ENCODE results near the gene FAM89A. TPM values are rescaled to one million over a fixed set of nuclear protein-coding genes. Genes with fewer than 3 reads are reported as not detected.

FAM89A gene
- total and polyA plus RNA-seq, 9 of the 15 experiments (the other 6 are each of a cell fraction or from before 2014, with no cell fraction given) = 8.7 to 66.2 (median 43.3) TPM

DNA sequence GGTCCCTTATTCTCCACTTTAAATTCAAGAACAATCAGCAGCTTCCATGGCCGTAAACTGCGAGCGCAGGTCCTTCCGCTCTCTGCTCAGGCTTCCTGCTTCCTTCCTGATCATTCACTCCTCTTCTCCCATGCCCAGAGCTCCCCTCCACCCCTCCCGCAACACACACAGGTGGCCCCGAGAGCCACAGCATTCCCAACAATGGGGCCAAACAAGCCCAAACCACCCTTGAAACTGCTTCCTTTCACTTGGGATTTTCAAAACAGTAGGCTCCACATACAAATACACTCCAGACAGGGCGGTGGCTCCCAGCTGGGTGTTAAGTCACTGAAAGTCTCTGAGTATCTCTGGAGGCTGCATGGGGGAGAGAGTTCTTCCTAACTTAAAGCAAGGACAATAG, 11.4 kb downstream of the FAM89A start:
- DNase-seq (ENCODE audit: extremely low read depth in 1 of 4, low spot score in 3 of 4) (no peak), ATAC-seq (no peak), FAIRE-seq (no peak)
- Histone ChIP-seq H3K9me3 (replicated peaks; ENCODE audit: control insufficient read depth, insufficient read depth, low read depth, low read length) (no peaks in the 10 kb centered on the region), H3K79me2 (ENCODE audit: control insufficient read depth, insufficient read depth, low read length) (peaks cover 56% of the 10 kb centered on the region), H4K20me1 (replicated peaks; ENCODE audit: control insufficient read depth, insufficient read depth, low read length) (peaks cover 23% of the 10 kb centered on the region; the same call in 1 of the 2 replicates), H3K4me1 (replicated peaks in 1 of 2; ENCODE audit: control insufficient read depth in 2 of 2, insufficient read depth in 2 of 2, low read length in 2 of 2) (peaks cover 3 to 8% of the 10 kb centered on the region in 2 experiments), H3K9ac (ENCODE audit: insufficient read depth in 1 of 2, low read depth in 2 of 2, low read length in 2 of 2) (no peak overlapping the region), H3K27ac (ENCODE audit: extremely low read depth, low read depth, low read length) (no peak overlapping the region), H3K36me3 (ENCODE audit: control insufficient read depth, insufficient read depth, low read length) (peaks cover 37% of the 10 kb centered on the region; the same call in 1 of the 3 replicates), H3K4me3 (no peak overlapping the region), H3K9me1 (ENCODE audit: control insufficient read depth, insufficient read depth, low read length) (no peaks in the 10 kb centered on the region), H3K27me3 (ENCODE audit: control insufficient read depth in 2 of 2, insufficient read depth in 2 of 2, low read length in 2 of 2) (no peaks in the 10 kb centered on the region), H2AFZ (ENCODE audit: low read depth, low read length) (no peak overlapping the region), H3K4me2 (ENCODE audit: insufficient read depth, low read length) (no peak overlapping the region)
- intact Hi-C loops (cut with micrococcal nuclease) (no loop called here), in situ Hi-C loops (cut with MboI) (no loop called here)
- 97% methylated on average over 7 of the region's 7 CpGs for WGBS (ENCODE audit: insufficient coverage, low coverage, missing lambda C conversion rate)
- TF ChIP-seq ZNF76 (CRISPR knock-in tag; IDR thresholded peaks at IDR 0.05; ENCODE audit: borderline replicate concordance) (no peak), POLR2B (IDR thresholded peaks at IDR 0.05; ENCODE audit: low read depth, partially characterized antibody) (peak; percentile 26)
- POLR2A ChIA-PET = interaction anchor here (0.6 to 2.0 kb wide), 2 partner anchors 10 to 56 kb away, joined by 3 to 9 read pairs; no protein-coding TSS in a partner anchor
- CTCF ChIA-PET (ENCODE audit: low intra/inter-chr PET ratio) = no interaction called here
- no TSS peak for BruUV-seq (replicated peaks)

DNA sequence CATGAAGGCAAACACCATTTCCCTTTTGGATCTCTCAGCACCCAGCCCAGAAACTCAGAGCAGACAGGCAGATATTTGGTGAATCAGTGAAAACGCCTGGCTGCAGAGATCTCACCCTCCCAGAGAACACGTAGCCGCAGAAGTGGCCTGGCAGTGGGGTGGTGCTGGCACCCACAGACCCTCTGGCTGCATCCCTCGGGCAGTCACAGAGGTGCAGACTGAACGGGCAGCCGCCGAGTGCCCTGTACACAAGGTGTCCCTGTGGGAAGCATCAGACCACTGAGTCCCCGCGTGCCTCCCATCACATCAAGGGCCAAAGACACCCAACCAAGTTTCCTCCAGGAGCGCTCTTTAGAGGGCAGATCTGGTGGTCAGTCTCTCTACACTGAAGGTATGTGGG, 12.1 kb downstream of the FAM89A start:
- ChIA-PET CTCF (ENCODE audit: low intra/inter-chr PET ratio) (no interaction called here), POLR2A (interaction anchor here (0.6 to 2.0 kb wide), 3 partner anchors 10 to 261 kb away, joined by 3 to 9 read pairs (median 3); no protein-coding TSS in a partner anchor)
- intact Hi-C loops (cut with micrococcal nuclease) = no loop called here
- Histone ChIP-seq H3K79me2 (ENCODE audit: control insufficient read depth, insufficient read depth, low read length) (peaks cover 49% of the 10 kb centered on the region), H2AFZ (ENCODE audit: low read depth, low read length) (no peak overlapping the region), H3K27me3 (ENCODE audit: control insufficient read depth in 2 of 2, insufficient read depth in 2 of 2, low read length in 2 of 2) (no peaks in the 10 kb centered on the region), H3K9me3 (replicated peaks; ENCODE audit: control insufficient read depth, insufficient read depth, low read depth, low read length) (no peaks in the 10 kb centered on the region), H3K36me3 (ENCODE audit: control insufficient read depth, insufficient read depth, low read length) (peaks cover 31% of the 10 kb centered on the region; the same call in 1 of the 3 replicates), H3K27ac (ENCODE audit: extremely low read depth, low read depth, low read length) (no peak overlapping the region), H3K9ac (ENCODE audit: insufficient read depth in 1 of 2, low read depth in 2 of 2, low read length in 2 of 2) (peak overlapping the region in 1 of 2 experiments; percentile 19; a peak in 1 of 4 replicates), H3K4me3 (no peak overlapping the region), H3K4me2 (ENCODE audit: insufficient read depth, low read length) (no peak overlapping the region), H3K4me1 (replicated peaks in 1 of 2; ENCODE audit: control insufficient read depth in 2 of 2, insufficient read depth in 2 of 2, low read length in 2 of 2) (peaks cover 3 to 6% of the 10 kb centered on the region in 2 experiments), H3K9me1 (ENCODE audit: control insufficient read depth, insufficient read depth, low read length) (no peaks in the 10 kb centered on the region), H4K20me1 (replicated peaks; ENCODE audit: control insufficient read depth, insufficient read depth, low read length) (peaks cover 18% of the 10 kb centered on the region; the same call in 1 of the 2 replicates)
- DNase-seq (ENCODE audit: extremely low read depth in 1 of 4, low spot score in 3 of 4) (no peak), ATAC-seq (no peak), FAIRE-seq (no peak)
- WGBS (ENCODE audit: insufficient coverage, low coverage, missing lambda C conversion rate) = 81% methylated on average over 10 of the region's 10 CpGs
- in situ Hi-C loops (cut with MboI) = no loop called here
- BruUV-seq (replicated peaks) = no TSS peak
- TF ChIP-seq COPS2 (conservative IDR thresholded peaks at IDR 0.05) = no peak
- TF ChIP-seq YY1 (IDR thresholded peaks at IDR 0.05; ENCODE audit: borderline replicate concordance in 1 of 3, control insufficient read depth in 1 of 3, extremely low read depth in 1 of 3, insufficient read depth in 3 of 3, insufficient read length in 1 of 3, insufficient replicate concordance in 2 of 3, low read depth in 1 of 3, low read length in 2 of 3) = no peak
- no peak for TF ChIP-seq ZNF165 (CRISPR knock-in tag; IDR thresholded peaks at IDR 0.05; ENCODE audit: borderline replicate concordance)
- peak; percentile 70 for TF ChIP-seq POLR2G (IDR thresholded peaks at IDR 0.05; ENCODE audit: low read depth, low read length)
- peak; percentile 38; the same call in 1 of the 2 replicates for TF ChIP-seq RBFOX2 (IDR thresholded peaks at IDR 0.05; ENCODE audit: low read depth, low read length)

Measured in K562 (cell line).